A549 (cell line): ENCODE data around the gene MAPK1. TPM values are rescaled to one million over a fixed set of nuclear protein-coding genes. Genes with fewer than 3 reads are reported as not detected.

Experiments
- ATAC-seq, 2 experiments: fragments of 200-7000 bp in 1 of 2; fragments of >200 bp in 1 of 2; cut with Nextera tagmentation in 1 of 2; cut with Tn5 transposase in 1 of 2; 3 replicates each; pipeline versions ENCODE4 v1.8.0 to v1.9.1; 2018 to 2020; ENCODE audit warnings: mild to moderate bottlenecking in 1 of 2, moderate library complexity in 1 of 2
- CTCF ChIA-PET: fragments of 300-600 bp; sonication (Branson Sonifier 250); formaldehyde crosslinking; extraction: SDS; loops from one replicate; lab custom pipeline; 2021; ENCODE audit warnings: antibody characterized with exemption, inconsistent platforms; lab: Yijun Ruan, JAX
- POLR2A ChIA-PET: fragments of 350-600 bp; formaldehyde crosslinking; extraction: SDS; loops from one replicate; lab custom pipeline; 2021; ENCODE audit warnings: antibody characterized with exemption, inconsistent platforms; lab: Yijun Ruan, JAX
- DNase-seq, 2 experiments: peaks; one replicate each; pipeline versions ENCODE4 v3.0.0 to v3.0.0-alpha.2; 2011 to 2016; ENCODE audit warnings: low read depth in 1 of 2, low spot score in 1 of 2
- FAIRE-seq: peaks from 2 replicates; lab custom pipeline; 2011; peaks lifted over from hg19 to GRCh38; lab: Jason Lieb, UNC
- H3K27ac ChIP-seq, 2 experiments: fragments of >200 bp; sonication (Bioruptor Twin); formaldehyde crosslinking; 3 replicates each; pipeline ENCODE4 v1.5.1; 2016 to 2017
- H3K4me1 ChIP-seq: fragments of >200 bp; sonication (Bioruptor Twin); formaldehyde crosslinking; 3 replicates; pipeline ENCODE4 v1.6.1; 2016
- H3K4me2 ChIP-seq: fragments of >200 bp; sonication (Bioruptor Twin); formaldehyde crosslinking; 3 replicates; pipeline ENCODE4 v1.6.1; 2016
- H3K4me3 ChIP-seq: fragments of >200 bp; sonication (Bioruptor Twin); formaldehyde crosslinking; 3 replicates; pipeline ENCODE4 v1.5.1; 2016
- H3K9me3 ChIP-seq: fragments of >200 bp; sonication (Bioruptor Twin); formaldehyde crosslinking; 3 replicates; pipeline ENCODE4 v1.6.1; 2016
- BHLHE40 ChIP-seq: IDR thresholded peaks from 2 replicates; pipeline ENCODE4 v1.6.1; 2012; ENCODE audit warnings: low read depth, low read length, inconsistent platforms
- CBX2 ChIP-seq: fragments of 200-600 bp; sonication (generic); IDR thresholded peaks from 2 replicates; pipeline ENCODE4 v1.6.1; 2016; ENCODE audit warnings: low read depth, mild to moderate bottlenecking, borderline replicate concordance
- CHD2 ChIP-seq: fragments of 150-350 bp; IDR thresholded peaks from 2 replicates; pipeline ENCODE4 v1.6.1; 2014; ENCODE audit warnings: low read length; ENCODE audit not compliant: partially characterized antibody
- FOXS1 ChIP-seq: fragments of 250-450 bp; sonication (Bioruptor Pico); IDR thresholded peaks from 2 replicates; pipeline ENCODE4 v1.5.0; 2020; ENCODE audit warnings: mild to moderate bottlenecking, moderate library complexity
- HEYL ChIP-seq: fragments of 250-450 bp; sonication (Bioruptor Pico); IDR thresholded peaks from 2 replicates; pipeline ENCODE4 v1.8.0; 2021; ENCODE audit warnings: mild to moderate bottlenecking, moderate library complexity
- HOXB5 ChIP-seq: fragments of 250-450 bp; sonication (Bioruptor Pico); IDR thresholded peaks from 2 replicates; pipeline ENCODE4 v1.5.0; 2020; ENCODE audit warnings: mild to moderate bottlenecking, moderate library complexity
- KDM5A ChIP-seq: fragments of 200-600 bp; sonication (generic); IDR thresholded peaks from 2 replicates; pipeline ENCODE4 v1.6.1; 2016; ENCODE audit warnings: antibody characterized with exemption, mild to moderate bottlenecking
- MAFK ChIP-seq: fragments of 450-650 bp; IDR thresholded peaks from 2 replicates; pipeline ENCODE4 v1.6.1; 2014; ENCODE audit not compliant: partially characterized antibody
- RAD21 ChIP-seq, 2 experiments: fragments of >200 bp in 1 of 2; sonication (Bioruptor Twin) in 1 of 2; formaldehyde crosslinking in 1 of 2; IDR thresholded peaks in 1 of 2; conservative IDR thresholded peaks in 1 of 2; 2 replicates in 1 of 2; 3 replicates in 1 of 2; pipeline ENCODE4 v1.6.1; 2012 to 2018; ENCODE audit warnings: inconsistent platforms in 1 of 2
- RARB ChIP-seq: fragments of 250-450 bp; sonication (Bioruptor Pico); IDR thresholded peaks from 2 replicates; pipeline ENCODE4 v1.8.0; 2021; ENCODE audit warnings: mild to moderate bottlenecking, moderate library complexity
- RFX5 ChIP-seq: fragments of 450-650 bp; IDR thresholded peaks from 2 replicates; pipeline ENCODE4 v1.7.1; 2014; ENCODE audit warnings: antibody characterized with exemption, mild to moderate bottlenecking, moderate library complexity
- SREBF2 ChIP-seq: fragments of 450-650 bp; IDR thresholded peaks from 2 replicates; pipeline ENCODE4 v1.6.1; 2014; ENCODE audit warnings: mild to moderate bottlenecking, moderate library complexity
- ZC3H11A ChIP-seq: fragments of 450-650 bp; IDR thresholded peaks from 2 replicates; pipeline ENCODE4 v1.6.1; 2014; ENCODE audit warnings: antibody characterized with exemption, mild to moderate bottlenecking
- ZNF302 ChIP-seq: fragments of 250-450 bp; sonication (Bioruptor Pico); IDR thresholded peaks from 2 replicates; pipeline ENCODE4 v1.9.0; 2021; ENCODE audit warnings: inconsistent platforms, mild to moderate bottlenecking, moderate library complexity
- ZSCAN20 ChIP-seq: fragments of 250-450 bp; sonication (Bioruptor Pico); IDR thresholded peaks from 2 replicates; pipeline ENCODE4 v1.8.0; 2022; ENCODE audit warnings: mild to moderate bottlenecking, moderate library complexity
- WGBS: methylation state at CpG from one replicate; pipeline ENCODE4 v1.1.6; 2017; ENCODE audit errors: missing lambda C conversion rate; 5-methylcytosine and 5-hydroxymethylcytosine counted together
- polyA plus RNA-seq, 4 experiments: library from polyadenylated mRNA; depleted of rRNA in 3 of 4; stranded (reverse); fragments of >200 nt; fragmentation: RNase III in 1 of 4; extraction: RNeasy Plus Mini Kit Qiagen cat#74134 plus additional on column Dnase treatment in 1 of 4; gene quantifications; 2 replicates in 3 of 4; 3 replicates in 1 of 4; pipeline ENCODE4 v1.2.3, GENCODE V29; 2011 to 2017
- TF ChIP-seq, protein P1 (sequence below): IDR thresholded peaks from 2 replicates; pipeline ENCODE4 v1.6.1; 2012; ENCODE audit warnings: low read depth, borderline replicate concordance
- TF ChIP-seq, protein P2 (sequence below): IDR thresholded peaks from 2 replicates; pipeline ENCODE4 v1.6.1; 2012
- TF ChIP-seq, protein P3 (sequence below): fragments of 250-450 bp; sonication (Bioruptor Pico); IDR thresholded peaks from 2 replicates; pipeline ENCODE4 v1.5.0; 2021; ENCODE audit warnings: mild to moderate bottlenecking, moderate library complexity, borderline replicate concordance
- TF ChIP-seq, protein P4 (sequence below): fragments of 450-650 bp; IDR thresholded peaks from 2 replicates; pipeline ENCODE4 v1.6.1; 2014; ENCODE audit warnings: antibody characterized with exemption

MAPK1 gene
- polyA plus RNA-seq, 2 of the 4 experiments (the other 2 are of a cell fraction): 28.8 to 85.5 TPM

DNA sequence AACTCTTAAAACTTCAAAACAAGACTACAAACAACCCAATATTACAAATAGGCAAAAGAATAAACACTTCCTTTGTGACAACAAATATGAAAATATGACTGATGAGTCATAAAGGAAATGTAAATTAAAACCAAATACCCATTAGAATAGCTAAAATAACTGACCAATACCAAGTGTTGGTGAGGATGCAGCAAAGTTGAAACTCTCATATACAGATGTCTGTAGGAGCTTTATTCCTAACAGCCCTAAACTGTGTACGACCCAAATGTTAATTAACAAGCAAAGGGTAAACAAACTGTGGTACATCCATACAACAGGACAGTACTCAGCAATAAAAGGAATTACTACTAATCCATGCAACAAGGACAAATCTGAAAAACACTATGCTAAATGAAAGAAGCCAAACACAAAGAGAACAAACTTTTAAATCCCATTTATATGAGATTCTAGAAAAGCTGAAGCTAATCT lies 43.0 kb downstream of the MAPK1 start:
- 0 out of 3 replicates have a peak overlapping the region, but pooled peaks have one; percentile 7 for H3K4me2 ChIP-seq
- TF ChIP-seq CBX2 (no peak), RFX5 (no peak), KDM5A (no peak), RARB (no peak), ZNF302 (CRISPR knock-in tag) (no peak), ZSCAN20 (CRISPR knock-in tag) (no peak), SREBF2 (no peak), FOXS1 (CRISPR knock-in tag) (no peak), RAD21 (conservative IDR thresholded peaks at IDR 0.05 in 1 of 2, IDR thresholded peaks at IDR 0.05 in 1 of 2) (no peak), HOXB5 (CRISPR knock-in tag) (no peak), CHD2 (no peak)
- TF ChIP-seq, protein P1, sequence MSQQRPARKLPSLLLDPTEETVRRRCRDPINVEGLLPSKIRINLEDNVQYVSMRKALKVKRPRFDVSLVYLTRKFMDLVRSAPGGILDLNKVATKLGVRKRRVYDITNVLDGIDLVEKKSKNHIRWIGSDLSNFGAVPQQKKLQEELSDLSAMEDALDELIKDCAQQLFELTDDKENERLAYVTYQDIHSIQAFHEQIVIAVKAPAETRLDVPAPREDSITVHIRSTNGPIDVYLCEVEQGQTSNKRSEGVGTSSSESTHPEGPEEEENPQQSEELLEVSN: no peak
- ATAC-seq (no peak), DNase-seq (no peak), FAIRE-seq (no peak)
- no peak overlapping the region for H3K27ac ChIP-seq
- H3K9me3 ChIP-seq: no peaks in the 10 kb centered on the region
- no peak overlapping the region for H3K4me3 ChIP-seq
- 65% methylated on average over 1 of the region's 1 CpG for WGBS
- ChIA-PET POLR2A (no interaction called here), CTCF (no interaction called here)
- no peaks in the 10 kb centered on the region for H3K4me1 ChIP-seq

DNA sequence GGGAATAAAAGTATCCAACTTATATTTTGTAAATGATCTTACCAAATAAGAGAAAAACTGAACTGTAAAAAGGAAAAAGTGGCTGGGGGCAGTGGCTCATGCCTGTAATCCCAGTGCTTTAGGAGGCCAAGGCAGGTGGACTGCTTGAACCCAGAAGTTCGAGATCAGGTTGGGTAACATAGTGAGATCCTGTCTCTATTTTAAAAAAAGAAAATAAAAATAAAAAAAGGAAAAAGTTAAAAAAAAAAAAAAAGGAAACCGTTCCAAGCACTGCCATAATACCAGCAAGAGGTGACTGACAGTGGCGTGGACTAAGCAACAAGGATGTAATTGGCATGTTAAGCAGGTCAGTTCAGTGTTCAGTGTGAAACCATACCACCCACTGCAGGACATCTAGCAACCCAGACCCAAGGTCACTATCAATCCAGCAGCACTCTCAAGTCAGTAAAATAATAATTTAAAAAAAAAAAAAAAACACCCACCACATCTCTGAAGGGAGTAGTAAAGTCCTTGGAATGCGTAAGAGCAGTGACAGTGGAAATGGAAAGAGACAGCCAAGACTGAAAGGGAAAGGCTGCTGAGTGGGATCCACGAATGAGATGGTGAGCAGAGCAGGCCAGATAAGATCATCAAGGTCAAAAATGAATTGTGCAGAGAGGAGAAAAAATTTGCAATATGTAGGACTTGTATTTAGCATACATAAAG lies 43.6 kb downstream of the MAPK1 start:
- FAIRE-seq (no peak), ATAC-seq (no peak)
- CTCF ChIA-PET: no interaction called here

More for the DNA sequence above, 43.6 kb downstream of the MAPK1 start:
- Histone ChIP-seq H3K9me3 (no peaks in the 10 kb centered on the region), H3K4me3 (no peak overlapping the region), H3K4me2 (0 out of 3 replicates have a peak overlapping the region, but pooled peaks have one; percentile 7), H3K27ac (no peak overlapping the region), H3K4me1 (no peaks in the 10 kb centered on the region)
- no peak for DNase-seq
- POLR2A ChIA-PET: no interaction called here
- WGBS: 78% methylated on average over 5 of the region's 5 CpGs
- TF ChIP-seq MAFK (no peak), SREBF2 (no peak), CHD2 (no peak), HEYL (no peak), BHLHE40 (no peak), ZC3H11A (no peak), RARB (no peak), RFX5 (no peak)
- TF ChIP-seq, protein P2, sequence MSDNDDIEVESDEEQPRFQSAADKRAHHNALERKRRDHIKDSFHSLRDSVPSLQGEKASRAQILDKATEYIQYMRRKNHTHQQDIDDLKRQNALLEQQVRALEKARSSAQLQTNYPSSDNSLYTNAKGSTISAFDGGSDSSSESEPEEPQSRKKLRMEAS: no peak
- TF ChIP-seq, protein P3, sequence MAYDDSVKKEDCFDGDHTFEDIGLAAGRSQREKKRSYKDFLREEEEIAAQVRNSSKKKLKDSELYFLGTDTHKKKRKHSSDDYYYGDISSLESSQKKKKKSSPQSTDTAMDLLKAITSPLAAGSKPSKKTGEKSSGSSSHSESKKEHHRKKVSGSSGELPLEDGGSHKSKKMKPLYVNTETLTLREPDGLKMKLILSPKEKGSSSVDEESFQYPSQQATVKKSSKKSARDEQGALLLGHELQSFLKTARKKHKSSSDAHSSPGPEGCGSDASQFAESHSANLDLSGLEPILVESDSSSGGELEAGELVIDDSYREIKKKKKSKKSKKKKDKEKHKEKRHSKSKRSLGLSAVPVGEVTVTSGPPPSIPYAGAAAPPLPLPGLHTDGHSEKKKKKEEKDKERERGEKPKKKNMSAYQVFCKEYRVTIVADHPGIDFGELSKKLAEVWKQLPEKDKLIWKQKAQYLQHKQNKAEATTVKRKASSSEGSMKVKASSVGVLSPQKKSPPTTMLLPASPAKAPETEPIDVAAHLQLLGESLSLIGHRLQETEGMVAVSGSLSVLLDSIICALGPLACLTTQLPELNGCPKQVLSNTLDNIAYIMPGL: no peak
- TF ChIP-seq, protein P4, sequence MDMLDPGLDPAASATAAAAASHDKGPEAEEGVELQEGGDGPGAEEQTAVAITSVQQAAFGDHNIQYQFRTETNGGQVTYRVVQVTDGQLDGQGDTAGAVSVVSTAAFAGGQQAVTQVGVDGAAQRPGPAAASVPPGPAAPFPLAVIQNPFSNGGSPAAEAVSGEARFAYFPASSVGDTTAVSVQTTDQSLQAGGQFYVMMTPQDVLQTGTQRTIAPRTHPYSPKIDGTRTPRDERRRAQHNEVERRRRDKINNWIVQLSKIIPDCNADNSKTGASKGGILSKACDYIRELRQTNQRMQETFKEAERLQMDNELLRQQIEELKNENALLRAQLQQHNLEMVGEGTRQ: no peak
